ELF-1 (cell line): ENCODE measurements around the gene NEURL1.

Experiments used
- DNase-seq: peaks from one replicate; pipeline ENCODE4 v3.0.0-alpha.2; 2016; ENCODE audit warnings: low read depth, low spot score

NEURL1 gene

DNA sequence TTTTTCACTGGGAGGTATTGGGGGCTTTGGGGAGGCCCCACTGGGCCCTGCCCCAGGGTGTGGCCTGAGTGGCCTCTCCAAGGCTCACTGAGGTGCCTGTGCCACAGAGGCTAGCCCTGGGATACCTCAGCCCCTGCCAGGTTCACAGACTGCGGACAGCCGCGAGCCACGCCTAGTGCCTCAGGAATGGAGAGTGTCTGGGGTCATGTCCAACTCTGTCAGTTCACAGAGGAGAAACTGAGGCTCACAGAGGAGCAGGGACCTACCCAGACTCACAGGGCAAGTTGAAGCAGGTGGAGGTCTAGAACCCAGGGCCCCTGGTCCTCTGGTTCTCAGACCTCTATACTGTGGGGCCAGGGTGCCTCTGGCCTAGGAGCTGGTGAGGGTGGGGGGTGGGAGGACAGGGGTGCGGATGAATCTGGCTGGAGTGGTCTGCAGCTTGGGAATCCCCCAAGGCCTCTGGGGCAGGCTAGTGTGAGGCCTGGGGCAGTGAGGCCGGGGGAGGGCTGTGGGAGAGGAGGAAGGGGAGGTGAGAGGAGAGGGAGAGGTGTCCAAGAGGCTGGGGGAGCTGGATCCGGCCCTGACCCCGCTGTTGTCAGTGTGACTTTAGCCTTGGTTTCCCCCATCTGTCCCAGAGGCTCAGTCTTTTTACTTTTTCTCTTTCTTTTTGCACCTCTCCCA, 20.0 kb downstream of the NEURL1 start:
- DNase-seq: no peak

GRCh38 chr10:103514244-103514643, 20.7 kb downstream of the NEURL1 start:
- DNase-seq: no peak

GRCh38 chr10:103517234-103518085, 24.0 kb downstream of the NEURL1 start:
- no peak for DNase-seq

DNA sequence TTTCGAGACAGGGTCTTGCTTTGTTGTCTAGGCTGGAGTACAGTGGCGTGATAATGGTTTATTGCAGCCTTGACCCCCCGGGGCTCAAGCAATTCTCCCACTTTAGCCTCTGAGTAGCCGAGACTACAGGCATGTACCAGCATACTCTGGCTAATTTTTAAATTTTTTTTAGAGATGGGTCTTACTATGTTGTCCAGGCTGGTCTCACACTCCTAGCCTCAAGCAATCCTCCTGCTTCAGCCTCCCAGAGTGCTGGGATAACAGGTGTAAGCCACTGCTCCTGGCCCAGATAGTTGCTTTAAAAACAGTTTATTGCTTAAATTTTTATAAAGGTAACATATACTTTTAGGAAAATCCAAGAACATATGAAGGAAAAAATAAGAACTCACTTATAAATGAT, 26.3 kb downstream of the NEURL1 start:
- DNase-seq: no peak

DNA sequence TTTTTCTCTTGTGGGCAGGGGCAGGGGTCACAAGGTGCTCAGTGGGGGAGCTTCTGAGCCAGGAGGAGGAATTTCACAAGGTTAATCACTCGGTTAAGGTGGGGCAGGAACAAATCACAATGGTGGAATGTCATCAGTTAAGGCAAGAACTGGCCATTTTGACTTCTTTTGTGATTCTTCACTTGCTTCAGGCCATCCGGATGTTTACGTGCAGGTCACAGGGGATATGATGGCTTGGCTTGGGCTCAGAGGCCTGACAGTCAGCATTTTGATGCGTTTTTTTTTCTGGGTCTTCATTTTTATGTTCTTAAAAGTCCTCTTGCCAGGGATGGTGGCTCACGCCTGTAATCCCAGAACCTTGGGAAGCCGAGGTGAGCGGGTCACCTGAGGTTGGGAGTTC, 28.5 kb downstream of the NEURL1 start:
- DNase-seq: peak; percentile 36

DNA sequence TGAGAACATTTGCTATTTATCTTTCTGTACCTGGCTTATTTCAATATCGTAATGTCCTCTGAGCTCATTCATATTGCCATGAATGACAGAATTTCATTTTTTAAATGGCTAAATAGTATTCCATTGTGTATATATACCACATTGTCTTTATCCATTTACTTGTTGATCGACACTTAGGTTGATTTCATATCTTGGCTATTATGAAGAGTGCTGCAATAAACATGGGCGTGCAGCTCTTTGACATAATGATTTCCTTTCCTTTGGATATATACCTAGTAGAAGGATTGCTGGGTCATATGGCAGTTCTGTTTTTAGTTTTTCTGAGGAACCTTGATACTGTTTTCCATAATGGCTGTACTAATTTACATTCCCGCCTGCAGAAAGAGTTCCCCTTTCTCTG, 30.2 kb downstream of the NEURL1 start:
- DNase-seq: no peak

- DNase-seq: no peak
Observed at GRCh38 chr10:103525901-103526300, 32.4 kb downstream of the NEURL1 start.

DNA sequence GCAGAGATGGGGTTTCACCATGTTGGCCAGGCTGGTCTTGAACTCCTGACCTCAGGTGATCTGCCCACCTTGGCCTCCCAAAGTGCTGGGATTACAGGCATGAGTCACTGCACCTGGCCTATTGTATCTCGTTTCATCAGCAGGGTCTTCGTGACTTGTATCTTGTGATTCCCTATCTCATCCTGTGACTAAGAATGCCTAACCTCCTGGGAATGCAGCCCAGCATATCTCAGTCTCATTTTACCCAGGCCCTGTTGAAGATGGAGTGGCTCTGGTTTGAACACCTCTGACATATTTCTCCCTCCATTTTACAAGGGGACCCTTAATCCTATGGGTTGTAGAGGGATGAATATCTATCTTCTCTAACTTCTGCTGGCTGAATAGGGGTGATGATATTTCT, 34.0 kb downstream of the NEURL1 start:
- DNase-seq: peak; percentile 23

- no peak for DNase-seq
Observed at GRCh38 chr10:103528549-103528948, 35.0 kb downstream of the NEURL1 start.

DNA sequence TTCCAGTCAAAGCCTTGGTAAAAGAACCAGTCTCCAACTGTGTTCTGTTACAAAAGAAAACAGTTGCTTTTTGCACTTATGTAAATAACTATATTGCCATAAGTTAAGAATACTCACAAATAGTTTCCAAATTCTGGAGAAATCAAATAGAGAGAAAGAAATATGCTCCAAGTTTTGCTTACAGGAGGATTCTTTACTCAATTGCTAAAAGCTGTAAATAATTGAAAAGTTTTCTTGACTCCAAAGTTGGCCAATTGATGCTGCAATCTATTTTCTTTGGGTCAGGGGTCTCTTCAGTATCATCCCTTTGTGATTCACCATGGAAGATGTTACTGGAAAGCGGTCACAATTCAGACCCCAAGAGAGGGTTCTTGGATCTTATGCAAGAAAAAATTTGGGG, 36.0 kb downstream of the NEURL1 start:
- no peak for DNase-seq

GRCh38 chr10:103533827-103534226, 40.3 kb downstream of the NEURL1 start:
- no peak for DNase-seq

DNA sequence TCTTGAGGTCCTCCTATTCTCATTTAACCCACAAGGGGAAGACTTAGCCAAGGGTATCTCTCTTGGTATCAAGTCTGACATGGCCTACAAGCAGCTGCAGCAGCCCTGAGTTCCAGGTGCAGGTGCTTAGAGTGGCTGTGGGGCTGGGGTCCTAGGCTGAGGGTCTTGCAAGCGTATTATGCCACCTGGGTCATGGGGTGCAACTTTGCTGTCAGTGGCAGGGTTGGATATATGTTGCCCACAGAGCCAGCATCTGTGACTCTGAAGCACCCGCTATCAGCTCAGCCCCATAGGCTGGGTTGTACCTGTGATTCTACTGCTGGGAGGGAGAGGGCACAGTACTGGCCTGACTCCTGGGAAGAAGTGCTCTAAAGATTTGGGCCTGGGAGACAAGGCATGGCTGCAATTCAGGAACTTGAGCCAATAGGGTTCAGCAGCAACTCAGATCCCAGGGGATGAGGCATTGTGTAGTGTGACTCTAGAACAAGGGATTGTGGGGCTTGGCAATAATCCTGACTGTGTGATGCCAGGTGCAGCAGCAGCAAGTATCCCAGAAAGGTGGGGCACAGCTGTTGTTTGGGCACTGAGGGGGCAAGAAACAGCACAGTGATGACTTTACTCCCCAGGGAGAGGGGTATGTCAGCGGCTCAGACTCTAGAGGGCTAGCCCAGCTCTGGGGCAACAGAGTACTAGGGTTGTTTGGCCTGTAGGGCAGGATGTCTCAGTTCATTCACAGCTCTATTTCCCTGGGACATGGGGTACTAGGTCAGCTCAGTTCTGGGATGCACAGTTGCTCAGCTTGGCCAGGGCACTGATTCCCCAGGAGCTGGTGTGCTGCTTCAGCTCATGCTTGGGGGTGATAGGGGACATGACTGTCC, 41.4 kb downstream of the NEURL1 start:
- no peak for DNase-seq

DNA sequence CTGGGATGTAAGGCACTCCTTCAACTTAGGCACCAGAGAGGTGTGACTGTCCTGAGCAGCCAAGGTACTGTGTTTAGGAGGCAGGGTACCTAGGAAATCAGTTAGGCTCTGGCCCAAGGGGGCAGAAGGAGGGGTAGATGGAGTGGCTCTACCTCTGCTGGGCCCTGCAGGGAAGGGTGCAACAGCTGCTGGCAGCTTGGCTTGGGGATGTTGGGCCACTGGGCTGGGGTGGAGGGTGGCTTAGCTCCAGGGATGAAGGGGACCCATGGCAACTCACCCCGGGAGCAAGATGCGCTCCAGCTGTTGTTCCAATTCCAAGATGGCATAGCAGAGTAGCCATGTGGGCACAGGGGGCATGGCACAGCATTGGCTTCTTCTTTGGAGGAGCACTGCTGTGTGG, 42.1 kb downstream of the NEURL1 start:
- no peak for DNase-seq

GRCh38 chr10:103539751-103540150, 46.2 kb downstream of the NEURL1 start:
- DNase-seq: no peak

- peak; percentile 36 for DNase-seq
Observed at GRCh38 chr10:103540722-103541121, 47.2 kb downstream of the NEURL1 start.

GRCh38 chr10:103541616-103542015, 48.1 kb downstream of the NEURL1 start:
- DNase-seq: no peak

DNA sequence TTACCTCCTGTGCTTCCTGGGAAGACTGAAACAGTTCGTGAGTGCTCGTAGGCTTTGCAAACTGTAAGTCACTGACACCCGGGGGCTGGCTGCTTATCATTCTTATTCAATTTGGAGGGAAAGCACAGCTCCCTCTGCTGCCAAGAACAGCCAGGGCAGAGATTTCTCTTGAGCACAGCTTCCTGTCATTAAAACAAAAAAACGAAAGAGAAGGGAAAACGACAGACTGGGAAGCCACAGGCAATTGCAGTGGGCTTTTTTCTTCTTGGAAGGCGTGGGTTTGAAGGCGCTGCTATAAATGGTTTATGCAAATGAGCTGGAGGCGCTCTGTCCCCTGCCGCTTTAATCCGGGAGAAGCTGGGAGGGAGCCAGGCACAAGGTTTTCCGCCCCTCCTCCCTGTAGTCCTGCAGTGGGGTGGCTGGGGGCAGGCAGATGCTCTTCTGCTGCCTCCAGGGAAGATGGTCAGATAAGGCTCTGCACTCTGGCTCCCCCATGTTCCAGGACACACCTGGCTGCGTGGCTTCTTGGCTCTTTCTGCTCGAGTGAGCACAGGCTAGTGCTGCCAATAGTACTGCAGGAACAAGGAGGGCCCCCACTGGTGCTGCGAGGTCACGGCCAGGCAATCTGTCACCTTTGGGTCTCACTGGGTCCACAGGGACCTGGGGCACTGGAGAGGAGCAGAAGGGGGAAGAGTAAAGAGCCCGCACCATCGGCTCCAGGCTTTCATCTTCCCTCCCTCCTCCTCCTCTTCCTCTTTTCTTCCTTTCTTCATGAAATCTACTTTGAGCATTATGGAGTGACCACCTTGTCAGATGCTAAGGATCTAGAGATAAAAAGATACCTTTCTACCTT, 49.5 kb downstream of the NEURL1 start:
- DNase-seq: peak; percentile 92

GRCh38 chr10:103543617-103544525, 50.4 kb downstream of the NEURL1 start:
- DNase-seq: peak; percentile 48

DNA sequence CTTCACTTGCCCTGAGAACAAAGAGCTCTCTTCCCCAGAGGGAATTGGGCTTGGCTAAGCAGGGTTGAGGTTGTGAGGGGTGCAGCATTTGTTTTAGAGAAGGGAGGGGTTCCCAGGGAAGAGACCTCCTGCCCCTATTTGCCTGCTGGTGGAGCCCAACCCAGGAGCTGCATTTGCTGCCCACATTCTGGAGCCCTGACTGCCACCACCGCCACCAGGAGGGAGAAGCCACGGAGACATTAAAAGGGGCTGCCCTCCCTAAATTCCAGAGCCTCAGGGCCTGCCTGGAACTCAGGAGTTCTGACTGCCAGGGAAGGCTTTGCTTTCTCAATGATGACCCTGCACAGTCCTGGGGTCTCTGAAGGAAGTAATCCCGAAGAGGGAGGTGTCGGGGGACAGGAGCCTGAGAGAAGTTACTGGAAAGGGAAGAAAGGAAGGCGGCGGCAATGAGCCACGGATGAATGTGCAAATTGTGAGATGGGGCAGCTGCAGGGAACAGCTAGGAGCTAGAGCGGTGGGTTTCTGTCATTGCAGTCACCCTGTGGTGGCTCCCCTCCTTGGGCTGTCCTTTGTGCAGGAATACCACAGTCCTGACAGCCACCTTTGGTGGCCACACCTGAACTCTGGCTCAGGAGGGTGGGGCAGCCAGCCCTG, 51.3 kb downstream of the NEURL1 start:
- DNase-seq: no peak

GRCh38 chr10:103545366-103545765, 51.9 kb downstream of the NEURL1 start:
- DNase-seq: no peak
